Peyer's patch (tissue), 4 donors: ENCODE measurements around the gene FGF22.

Experiments used
- POLR2A ChIP-seq, 2 donors: fragments of 450-650 bp; IDR thresholded peaks; one replicate each; pipeline ENCODE4 v1.5.1; 2017; ENCODE audit warnings: antibody characterized with exemption in 2 of 2, mild to moderate bottlenecking in 2 of 2, moderate library complexity in 2 of 2
- TF ChIP-seq, protein P1 (sequence below), 6 experiments: fragments of 450-650 bp in 4 of 6; fragments of 200-600 bp in 2 of 6; sonication (generic) in 1 of 6; IDR thresholded peaks; one replicate each; pipeline ENCODE4 v1.5.1; 2017 to 2019; ENCODE audit warnings: antibody characterized with exemption in 6 of 6, mild to moderate bottlenecking in 3 of 6, moderate library complexity in 1 of 6

GRCh38 chr19:660793-661426 is 21.2 kb downstream of the FGF22 start:
- TF ChIP-seq, protein P1, sequence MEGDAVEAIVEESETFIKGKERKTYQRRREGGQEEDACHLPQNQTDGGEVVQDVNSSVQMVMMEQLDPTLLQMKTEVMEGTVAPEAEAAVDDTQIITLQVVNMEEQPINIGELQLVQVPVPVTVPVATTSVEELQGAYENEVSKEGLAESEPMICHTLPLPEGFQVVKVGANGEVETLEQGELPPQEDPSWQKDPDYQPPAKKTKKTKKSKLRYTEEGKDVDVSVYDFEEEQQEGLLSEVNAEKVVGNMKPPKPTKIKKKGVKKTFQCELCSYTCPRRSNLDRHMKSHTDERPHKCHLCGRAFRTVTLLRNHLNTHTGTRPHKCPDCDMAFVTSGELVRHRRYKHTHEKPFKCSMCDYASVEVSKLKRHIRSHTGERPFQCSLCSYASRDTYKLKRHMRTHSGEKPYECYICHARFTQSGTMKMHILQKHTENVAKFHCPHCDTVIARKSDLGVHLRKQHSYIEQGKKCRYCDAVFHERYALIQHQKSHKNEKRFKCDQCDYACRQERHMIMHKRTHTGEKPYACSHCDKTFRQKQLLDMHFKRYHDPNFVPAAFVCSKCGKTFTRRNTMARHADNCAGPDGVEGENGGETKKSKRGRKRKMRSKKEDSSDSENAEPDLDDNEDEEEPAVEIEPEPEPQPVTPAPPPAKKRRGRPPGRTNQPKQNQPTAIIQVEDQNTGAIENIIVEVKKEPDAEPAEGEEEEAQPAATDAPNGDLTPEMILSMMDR (IDR thresholded peaks at IDR 0.05), result no peak
- TF ChIP-seq POLR2A (IDR thresholded peaks at IDR 0.05), result peak; percentile 91 to 92
